HG02970 (cell line): ENCODE measurements around the gene ENTREP1.
"Not testable (repeated sequence)": the region's sequence is repeated elsewhere in the genome, so short reads cannot be mapped to it uniquely, and the experiment has no call there.

Experiments
- ATAC-seq: cut with Tn5 transposase; IDR thresholded peaks from one replicate; pipeline ENCODE4 v1.9.1; 2021; ENCODE audit warnings: mild to moderate bottlenecking, moderate library complexity, moderate number of reproducible peaks; ENCODE audit not compliant: unreplicated experiment, low FRiP score

The ENTREP1 gene

DNA sequence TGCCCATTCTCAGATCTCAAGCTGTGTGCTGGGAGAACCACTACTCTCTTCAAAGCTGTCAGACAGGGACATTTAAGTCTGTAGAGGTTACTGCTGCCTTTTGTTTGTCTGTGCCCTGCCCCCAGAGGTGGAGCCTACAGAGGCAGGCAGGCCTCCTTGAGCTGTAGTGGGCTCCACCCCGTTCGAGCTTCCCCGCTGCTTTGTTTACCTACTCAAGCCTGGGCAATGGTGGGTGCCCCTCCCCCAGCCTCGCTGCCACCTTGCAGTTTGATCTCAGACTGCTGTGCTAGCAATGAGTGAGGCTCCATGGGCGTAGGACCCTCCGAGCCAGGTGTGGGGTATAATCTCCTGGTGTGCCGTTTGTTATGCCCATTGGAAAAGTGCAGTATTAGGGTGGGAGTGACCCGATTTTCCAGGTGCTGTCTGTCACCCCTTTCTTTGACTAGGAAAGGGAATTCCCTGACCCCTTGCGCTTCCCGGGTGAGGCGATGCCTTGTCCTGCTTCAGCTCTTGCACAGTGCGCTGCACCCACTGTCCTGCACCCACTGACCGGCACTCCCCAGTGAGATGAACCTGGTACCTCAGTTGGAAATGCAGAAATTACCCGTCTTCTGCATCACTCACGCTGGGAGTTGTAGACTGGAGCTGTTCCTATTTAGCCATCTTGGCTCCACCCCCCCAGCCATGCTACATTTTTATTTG lies 115.4 kb downstream of the ENTREP1 start:
- not testable (repeated sequence) for ATAC-seq
